Astrocyte (in vitro differentiated cells and primary cell): Measurements from ENCODE around the gene ZNF552.
"Not testable (repeated sequence)": the region's sequence is repeated elsewhere in the genome, so short reads cannot be mapped to it uniquely, and the experiment has no call there.

Experiments used
- EZH2 ChIP-seq: IDR thresholded peaks from 2 replicates; pipeline ENCODE4 v1.6.1; 2012; ENCODE audit warnings: mild to moderate bottlenecking, low read length, inconsistent platforms; ENCODE audit not compliant: insufficient read depth
- TF ChIP-seq, protein P1 (sequence below): IDR thresholded peaks from 2 replicates; pipeline ENCODE4 v1.5.1; 2011; ENCODE audit warnings: low read depth, mild to moderate bottlenecking, inconsistent platforms, low read length, moderate library complexity; ENCODE audit not compliant: insufficient read depth

DNA sequence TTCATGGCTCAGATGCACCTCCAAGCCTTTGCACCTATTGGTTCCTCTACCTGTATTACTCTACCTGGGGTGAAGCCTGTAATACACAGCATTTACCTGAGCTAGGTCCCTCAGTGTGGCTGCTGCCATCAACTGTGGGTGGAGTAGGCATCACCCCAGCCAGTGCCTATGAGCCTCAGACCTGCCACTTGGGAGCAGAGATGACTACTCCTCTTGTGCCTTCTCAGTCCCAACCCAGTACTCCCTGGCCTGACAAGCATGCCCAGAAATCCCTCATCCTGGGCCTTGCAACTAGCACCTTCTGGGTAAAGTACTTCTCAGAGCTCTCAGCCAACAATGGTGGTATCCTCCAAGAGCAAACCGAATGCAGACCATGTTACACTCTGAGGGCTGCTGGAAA is 18.1 kb downstream of the ZNF552 start:
- TF ChIP-seq, protein P1, sequence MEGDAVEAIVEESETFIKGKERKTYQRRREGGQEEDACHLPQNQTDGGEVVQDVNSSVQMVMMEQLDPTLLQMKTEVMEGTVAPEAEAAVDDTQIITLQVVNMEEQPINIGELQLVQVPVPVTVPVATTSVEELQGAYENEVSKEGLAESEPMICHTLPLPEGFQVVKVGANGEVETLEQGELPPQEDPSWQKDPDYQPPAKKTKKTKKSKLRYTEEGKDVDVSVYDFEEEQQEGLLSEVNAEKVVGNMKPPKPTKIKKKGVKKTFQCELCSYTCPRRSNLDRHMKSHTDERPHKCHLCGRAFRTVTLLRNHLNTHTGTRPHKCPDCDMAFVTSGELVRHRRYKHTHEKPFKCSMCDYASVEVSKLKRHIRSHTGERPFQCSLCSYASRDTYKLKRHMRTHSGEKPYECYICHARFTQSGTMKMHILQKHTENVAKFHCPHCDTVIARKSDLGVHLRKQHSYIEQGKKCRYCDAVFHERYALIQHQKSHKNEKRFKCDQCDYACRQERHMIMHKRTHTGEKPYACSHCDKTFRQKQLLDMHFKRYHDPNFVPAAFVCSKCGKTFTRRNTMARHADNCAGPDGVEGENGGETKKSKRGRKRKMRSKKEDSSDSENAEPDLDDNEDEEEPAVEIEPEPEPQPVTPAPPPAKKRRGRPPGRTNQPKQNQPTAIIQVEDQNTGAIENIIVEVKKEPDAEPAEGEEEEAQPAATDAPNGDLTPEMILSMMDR: not testable (repeated sequence)
- TF ChIP-seq EZH2: not testable (repeated sequence)
